Retina (tissue), 1 donor: ENCODE data around the gene GALNT12.

Source experiments
- DNase-seq: peaks from one replicate; pipeline ENCODE4 v3.0.0-alpha.2; 2016

GALNT12 gene

DNA sequence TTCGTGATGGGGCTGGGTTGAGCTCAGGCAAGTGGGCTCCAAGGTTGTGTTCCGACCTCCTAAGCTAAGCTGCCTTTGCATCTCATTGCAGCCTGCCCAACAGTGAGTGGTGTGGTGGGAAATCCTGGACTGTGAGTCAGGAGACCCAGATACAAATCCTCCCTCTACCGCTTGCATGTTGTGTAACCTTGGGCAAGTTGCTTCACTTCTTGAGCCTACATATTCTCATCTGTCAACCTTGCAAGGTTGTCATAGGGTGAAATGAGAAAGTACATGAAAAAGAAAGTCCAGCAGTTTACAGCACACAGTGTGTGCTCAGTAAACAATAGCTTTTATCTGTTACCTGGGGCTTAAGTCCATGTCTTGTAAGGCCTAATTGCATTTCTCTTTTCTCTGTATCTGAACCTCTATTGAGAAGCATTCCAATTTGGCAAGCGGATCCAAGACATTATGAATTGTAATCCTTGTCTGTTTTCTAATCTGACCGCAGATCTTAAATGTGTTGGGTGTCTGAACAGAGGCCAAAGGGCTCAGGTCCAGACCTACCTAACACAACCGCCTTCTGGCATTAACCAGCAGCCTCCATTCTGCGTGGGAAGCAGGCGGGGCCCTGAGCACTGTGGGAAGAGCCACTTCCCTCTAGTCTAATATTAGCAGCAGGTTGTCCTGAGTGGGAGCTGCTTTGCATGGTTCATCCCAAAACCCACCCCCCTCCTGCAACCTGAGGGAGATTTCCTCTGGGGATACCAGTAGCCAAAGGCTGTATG lies 1.8 kb upstream of the GALNT12 start:
- DNase-seq, result no peak

DNA sequence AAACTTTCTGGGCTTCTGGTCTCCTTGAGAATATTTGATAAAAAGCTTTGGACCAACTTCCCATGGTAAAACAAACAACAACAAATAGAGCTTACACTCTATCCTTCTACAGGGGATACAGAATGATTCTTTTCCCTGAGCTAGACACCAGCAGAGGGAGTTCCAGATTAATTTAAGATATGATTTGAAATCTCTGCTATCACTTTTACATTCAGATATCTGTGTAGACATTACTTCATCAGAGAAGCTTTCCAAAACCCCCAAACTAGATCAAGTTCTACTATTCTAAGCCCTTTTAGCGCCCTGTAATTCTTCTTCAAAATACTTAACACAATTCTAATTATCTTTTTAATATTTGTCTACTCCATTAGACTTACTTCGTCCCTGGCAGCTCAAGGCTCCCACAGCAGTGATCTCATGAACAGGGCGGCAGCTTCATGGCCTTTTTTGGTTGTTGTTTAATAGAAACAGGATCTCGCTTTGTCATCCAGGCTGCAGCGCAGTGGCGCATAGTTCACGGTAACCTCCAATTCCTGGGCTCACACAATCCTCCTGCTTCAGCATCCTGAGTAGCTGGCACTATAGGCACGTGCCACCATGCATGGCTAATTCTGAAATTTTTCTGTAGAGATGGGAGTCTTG lies 955 bp upstream of the GALNT12 start:
- no peak for DNase-seq

DNA sequence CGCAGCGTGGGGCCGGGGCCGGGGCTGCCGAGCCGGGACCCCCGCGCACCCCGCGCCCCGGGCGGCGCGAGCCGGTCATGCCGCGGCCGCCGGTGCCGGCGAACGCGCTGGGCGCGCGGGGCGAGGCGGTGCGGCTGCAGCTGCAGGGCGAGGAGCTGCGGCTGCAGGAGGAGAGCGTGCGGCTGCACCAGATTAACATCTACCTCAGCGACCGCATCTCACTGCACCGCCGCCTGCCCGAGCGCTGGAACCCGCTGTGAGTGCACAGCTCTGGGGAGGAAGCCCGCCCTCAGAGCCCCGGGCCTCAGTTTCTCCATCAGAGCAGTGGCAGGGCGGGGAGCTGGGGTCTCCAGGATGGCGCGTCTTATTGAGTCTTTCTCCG lies 335 bp downstream of the GALNT12 start:
- peak; percentile 65 for DNase-seq

DNA sequence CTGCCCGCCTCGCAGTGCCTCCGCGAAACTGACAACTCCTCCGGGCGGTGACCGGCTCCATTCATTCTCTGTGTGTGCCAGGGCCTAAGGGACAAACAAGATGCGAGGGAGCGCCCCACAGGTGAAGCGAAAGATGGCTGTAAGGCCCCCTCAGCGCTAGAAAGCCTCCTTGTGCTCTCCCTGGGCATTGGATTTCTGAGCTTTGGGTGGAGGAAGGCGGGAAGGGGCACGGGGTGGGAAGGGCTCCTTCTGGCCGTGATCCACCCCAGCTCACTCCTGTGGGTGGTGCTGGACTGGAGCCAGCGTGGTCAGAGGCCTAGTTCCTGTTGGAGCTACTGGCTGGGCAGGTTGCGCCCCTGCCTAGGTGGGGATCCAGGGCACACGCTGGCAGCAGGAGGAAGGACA lies 943 bp downstream of the GALNT12 start:
- DNase-seq, result no peak

- no peak for DNase-seq
These were observed 1.4 kb downstream of the GALNT12 start for GRCh38 chr9:98808875-98809274.

GRCh38 chr9:98809311-98810101 lies 2.0 kb downstream of the GALNT12 start:
- no peak for DNase-seq

DNA sequence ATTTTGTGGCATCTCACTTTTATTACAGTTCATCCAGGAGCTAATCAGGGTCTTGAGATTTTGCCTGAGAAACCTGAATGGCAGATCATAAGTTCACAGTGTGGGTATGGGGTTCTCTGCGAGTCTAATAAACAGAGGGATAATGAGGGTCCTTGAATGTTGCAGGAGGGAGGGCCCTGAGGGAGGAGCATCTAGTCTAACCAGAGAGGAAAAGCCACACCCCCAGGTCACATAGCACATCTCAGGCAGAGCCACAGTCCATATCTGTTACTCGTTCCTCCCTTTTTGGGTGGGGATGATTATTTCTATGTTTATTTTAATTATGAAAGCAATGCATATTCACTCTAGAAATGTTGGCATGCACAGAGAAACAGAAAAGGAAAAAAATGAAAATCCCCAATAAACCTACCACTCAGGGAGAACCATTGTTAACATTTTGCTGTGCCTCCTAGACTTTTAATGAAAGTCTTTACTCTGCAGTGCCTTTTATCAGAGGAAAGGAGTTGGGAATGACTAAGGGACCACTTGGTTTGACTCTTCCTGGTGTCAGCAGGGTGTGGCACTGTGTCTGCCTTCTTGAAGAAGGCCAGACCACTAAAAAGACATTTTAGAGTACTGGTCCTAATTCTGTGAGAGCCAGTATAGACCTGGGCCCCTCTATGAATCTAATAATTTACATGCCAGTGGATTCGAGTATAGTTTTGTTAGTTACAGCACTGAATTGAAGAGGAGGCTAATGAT lies 2.8 kb downstream of the GALNT12 start:
- no peak for DNase-seq

DNA sequence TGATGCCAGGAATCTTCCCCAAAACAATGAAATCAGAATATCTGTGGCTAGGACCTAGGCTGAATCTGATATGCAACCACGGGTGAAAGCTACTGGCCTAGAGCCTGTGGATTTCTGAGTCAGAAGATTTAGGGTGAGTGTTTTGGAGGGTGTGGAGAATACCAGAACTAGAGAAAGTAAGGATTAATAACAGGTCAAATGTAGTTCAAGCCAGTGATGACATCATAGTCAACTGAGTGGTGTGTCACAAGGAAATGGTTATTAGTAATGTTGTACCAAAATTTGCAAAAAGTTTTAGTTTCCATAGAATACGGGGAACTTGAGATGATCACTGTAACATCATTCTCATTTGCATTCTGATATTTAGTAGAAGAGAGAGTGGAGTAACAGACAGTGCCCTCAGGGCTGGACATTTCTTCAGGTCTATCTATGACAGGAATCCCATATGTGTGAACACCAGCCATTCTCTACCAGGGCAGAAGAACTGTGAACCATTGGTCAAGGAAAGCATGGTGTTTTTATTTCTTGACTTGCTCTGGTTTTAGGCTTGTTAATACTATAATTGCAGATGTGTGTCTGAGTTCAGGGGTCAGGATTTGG lies 3.7 kb downstream of the GALNT12 start:
- no peak for DNase-seq

DNA sequence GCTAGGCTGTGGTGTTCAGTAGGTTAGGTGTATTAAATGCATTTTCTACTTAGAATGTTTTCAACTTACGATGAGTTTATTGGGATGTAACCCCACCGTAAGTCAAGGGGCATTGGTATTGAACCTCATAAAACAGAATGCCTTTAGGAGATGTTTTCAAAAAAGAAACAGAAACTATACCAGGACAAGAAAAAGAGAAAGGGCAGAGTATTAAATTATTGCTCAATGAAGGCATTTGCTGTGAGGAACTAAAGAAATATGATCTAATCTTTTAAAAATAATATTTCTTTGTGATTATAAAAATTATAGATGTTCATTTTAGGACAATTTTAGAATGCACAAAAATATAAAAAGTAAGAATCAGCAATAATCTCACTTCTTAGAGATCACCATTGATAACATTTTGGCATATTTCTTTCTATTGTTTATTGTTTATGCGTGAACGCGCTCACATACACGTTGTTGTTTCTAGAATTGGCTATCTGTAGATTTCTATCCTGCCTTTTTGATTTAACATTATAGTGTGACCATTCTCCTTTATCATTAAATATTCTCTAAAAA lies 8.0 kb downstream of the GALNT12 start:
- no peak for DNase-seq

DNA sequence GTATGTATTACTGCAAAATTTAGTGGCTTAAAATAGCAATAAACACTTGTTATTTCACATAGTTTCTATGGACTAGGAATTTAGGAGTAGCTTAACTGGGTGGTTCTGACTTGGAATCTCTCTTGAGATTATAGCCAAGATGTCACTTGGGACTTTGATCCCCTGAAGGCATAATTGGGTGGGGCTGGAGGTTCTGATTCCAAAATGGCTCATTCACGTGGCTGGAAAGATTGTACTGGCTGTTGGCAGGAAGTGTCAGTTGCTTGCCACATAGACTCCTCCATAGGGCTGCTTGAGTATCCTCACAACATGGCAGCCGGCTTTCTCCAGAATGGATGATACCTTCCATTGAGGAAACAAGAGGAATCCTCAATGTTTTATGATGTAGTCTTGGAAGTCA lies 11.3 kb downstream of the GALNT12 start:
- no peak for DNase-seq

GRCh38 chr9:98819231-98819630 lies 11.8 kb downstream of the GALNT12 start:
- DNase-seq, result no peak

DNA sequence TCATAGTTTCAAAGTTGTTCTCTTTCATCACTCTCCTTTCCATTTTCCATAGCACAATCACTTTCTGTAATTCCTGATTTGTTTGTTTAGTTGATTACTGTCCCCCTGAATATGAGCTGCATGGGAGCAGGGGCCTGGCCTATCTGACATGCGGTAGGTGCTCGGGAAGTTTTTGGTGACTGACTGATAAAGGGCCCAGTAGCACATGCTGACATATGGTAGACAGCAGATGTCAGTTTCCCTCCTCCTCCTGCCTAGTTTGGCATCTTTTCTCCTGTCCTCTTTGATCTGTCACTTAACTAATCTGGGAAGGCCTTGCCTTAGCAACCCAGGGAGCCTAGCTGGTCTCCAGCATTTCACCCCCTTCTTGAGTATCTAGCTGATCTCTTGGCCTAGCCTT lies 14.4 kb downstream of the GALNT12 start:
- DNase-seq, result no peak

DNA sequence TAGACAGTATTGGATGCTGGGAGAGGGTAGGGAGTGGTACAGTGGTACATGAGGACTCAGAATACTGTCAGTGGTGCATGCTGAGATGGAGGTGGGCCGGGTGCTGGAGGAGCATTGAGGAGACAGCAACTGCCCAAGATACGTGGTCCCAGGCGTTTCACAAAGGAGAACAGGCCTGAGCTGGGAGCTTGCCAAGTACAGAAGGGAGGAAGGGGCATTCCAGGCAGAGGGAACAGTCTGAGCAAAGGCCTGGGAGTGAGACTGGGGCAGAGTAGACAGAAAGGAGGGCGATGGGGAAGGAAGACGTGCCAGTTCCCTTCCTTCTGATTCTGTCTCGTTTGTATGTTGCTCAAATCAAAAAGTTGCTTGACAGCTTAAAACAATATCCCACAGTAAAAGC lies 15.2 kb downstream of the GALNT12 start:
- DNase-seq, result no peak

DNA sequence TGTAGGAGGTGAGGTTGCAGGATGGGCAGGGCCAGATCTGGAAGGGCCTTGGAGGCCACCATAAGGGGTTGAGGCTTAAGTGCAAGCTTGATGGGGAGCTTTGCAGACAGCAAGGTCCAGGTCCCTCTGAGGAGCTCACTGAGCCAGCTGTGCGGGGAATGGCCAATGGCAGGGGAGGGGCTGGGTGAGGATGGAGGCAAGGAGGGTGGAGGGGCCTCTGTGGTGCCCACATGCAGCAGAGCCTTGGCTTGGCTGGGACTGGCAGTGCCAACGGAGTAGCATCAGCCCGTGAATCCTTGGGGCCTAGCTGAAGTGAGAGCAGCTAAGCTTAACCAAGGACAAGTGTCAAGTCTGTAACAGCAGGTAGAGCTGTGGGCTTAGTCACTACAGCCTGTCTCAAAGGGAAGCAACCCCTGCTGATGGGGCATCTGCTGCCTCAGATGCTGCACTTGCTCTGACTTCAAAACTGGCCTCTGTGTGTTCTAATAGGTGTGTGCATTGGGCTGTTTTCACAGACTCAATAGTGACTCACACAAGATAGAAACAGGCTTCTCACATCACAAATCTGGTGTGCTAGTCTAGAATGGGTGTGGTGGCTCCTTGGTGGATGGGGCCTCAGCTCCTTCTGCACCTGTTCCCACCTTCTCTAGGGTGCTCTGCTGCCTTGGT lies 16.3 kb downstream of the GALNT12 start:
- DNase-seq, result no peak

GRCh38 chr9:98825414-98825813 lies 17.9 kb downstream of the GALNT12 start:
- DNase-seq, result no peak

DNA sequence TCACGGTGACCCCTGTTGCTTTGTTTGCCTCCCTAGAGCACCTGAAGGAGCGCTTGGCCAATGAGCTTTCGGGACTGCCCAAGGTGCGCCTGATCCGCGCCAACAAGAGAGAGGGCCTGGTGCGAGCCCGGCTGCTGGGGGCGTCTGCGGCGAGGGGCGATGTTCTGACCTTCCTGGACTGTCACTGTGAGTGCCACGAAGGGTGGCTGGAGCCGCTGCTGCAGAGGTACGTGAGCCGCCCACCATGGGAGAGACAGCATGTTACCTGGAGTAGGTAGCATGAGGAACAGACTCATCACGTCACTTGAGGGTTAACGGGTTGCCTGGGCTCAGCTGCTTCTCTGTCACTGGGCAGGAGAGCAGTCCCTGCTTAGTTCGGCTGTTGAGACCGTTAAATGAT lies 19.2 kb downstream of the GALNT12 start:
- DNase-seq, result no peak

DNA sequence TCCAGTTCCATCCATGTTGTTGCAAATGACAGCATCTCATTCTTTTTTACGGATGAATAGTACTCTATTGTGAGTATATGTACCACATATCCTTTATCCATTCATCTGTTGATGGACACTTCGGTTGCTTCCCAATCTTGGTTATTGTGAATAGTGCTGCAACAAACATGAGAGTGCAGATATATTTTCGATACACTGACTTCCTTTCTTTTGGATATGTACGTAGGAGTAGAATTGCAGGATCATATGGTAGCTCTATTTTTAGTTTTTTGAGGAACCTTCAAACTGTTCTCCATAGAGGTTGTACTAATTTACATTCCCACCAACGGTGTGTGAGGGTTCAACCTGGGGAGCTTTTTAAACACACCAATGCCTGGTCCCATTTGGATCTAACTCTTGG lies 22.3 kb downstream of the GALNT12 start:
- no peak for DNase-seq

- no peak for DNase-seq
These were observed 23.1 kb downstream of the GALNT12 start for GRCh38 chr9:98830554-98830953.

GRCh38 chr9:98831696-98832095 lies 24.2 kb downstream of the GALNT12 start:
- DNase-seq, result peak; percentile 46

GRCh38 chr9:98832768-98833089 lies 25.3 kb downstream of the GALNT12 start:
- no peak for DNase-seq

GRCh38 chr9:98833090-98833956 lies 25.9 kb downstream of the GALNT12 start:
- no peak for DNase-seq
